Gastroesophageal sphincter (tissue), 4 donors: Measurements from ENCODE around the gene OR4D1. TPM values are rescaled to one million over a fixed set of nuclear protein-coding genes. Genes with fewer than 3 reads are reported as not detected.
"Not testable (repeated sequence)": the region's sequence is repeated elsewhere in the genome, so short reads cannot be mapped to it uniquely, and the experiment has no call there.

ENCODE experiments used
- ATAC-seq: fragments of 150-250 bp; one replicate; pipeline ENCODE4 v1.9.1; 2016; ENCODE audit warnings: mild to moderate bottlenecking, moderate library complexity
- H3K27ac ChIP-seq, 4 donors: fragments of 200-600 bp; sonication (generic) in 3 of 4; 1 replicate in 3 of 4; 2 replicates in 1 of 4; pipeline ENCODE4 v1.5.1; 2016 to 2019
- H3K27me3 ChIP-seq: fragments of 200-600 bp; sonication (generic); one replicate; pipeline ENCODE4 v1.5.1; 2019
- H3K36me3 ChIP-seq, 2 donors: fragments of 200-600 bp; sonication (generic); one replicate each; pipeline ENCODE4 v1.5.1; 2019; ENCODE audit warnings: control low read depth in 1 of 2
- H3K4me1 ChIP-seq, 3 donors: fragments of 200-600 bp; sonication (generic); 1 replicate in 2 of 3; 2 replicates in 1 of 3; pipeline ENCODE4 v1.5.1; 2016 to 2019; ENCODE audit warnings: control low read depth in 2 of 3
- H3K4me3 ChIP-seq, 2 donors: fragments of 200-600 bp; sonication (generic); one replicate each; pipeline ENCODE4 v1.5.1; 2019; ENCODE audit warnings: mild to moderate bottlenecking in 1 of 2, moderate library complexity in 1 of 2
- H3K9me3 ChIP-seq, 3 donors: fragments of 200-600 bp; sonication (generic); one replicate each; pipeline ENCODE4 v1.5.1; 2017 to 2019; ENCODE audit warnings: control low read depth in 2 of 3
- EP300 ChIP-seq: sonication (generic); formaldehyde crosslinking; IDR thresholded peaks from one replicate; pipeline ENCODE4 v1.6.1; 2017; ENCODE audit warnings: antibody characterized with exemption, mild to moderate bottlenecking
- POLR2A ChIP-seq, 2 donors: fragments of 450-650 bp; IDR thresholded peaks; one replicate each; pipeline ENCODE4 v1.6.1; 2017; ENCODE audit warnings: antibody characterized with exemption in 2 of 2, mild to moderate bottlenecking in 2 of 2, moderate library complexity in 1 of 2
- POLR2AphosphoS5 ChIP-seq: sonication (generic); formaldehyde crosslinking; IDR thresholded peaks from one replicate; pipeline ENCODE4 v1.6.1; 2017; ENCODE audit warnings: antibody characterized with exemption
- WGBS, 2 donors: methylation state at CpG; one replicate each; pipeline ENCODE4 v1.1.5; 2018; ENCODE audit warnings: low coverage in 1 of 2; 5-methylcytosine and 5-hydroxymethylcytosine counted together
- total RNA-seq, 4 donors: library from RNA; depleted of rRNA; stranded (reverse); fragments of >200 nt; gene quantifications; one replicate each; pipeline ENCODE4 v1.1.0, GENCODE V29; 2016
- TF ChIP-seq, protein P1 (sequence below), 4 experiments: fragments of 200-600 bp in 2 of 4; fragments of 450-650 bp in 2 of 4; sonication (generic) in 1 of 4; IDR thresholded peaks; one replicate each; pipeline ENCODE4 v1.5.1; 2017 to 2019; ENCODE audit warnings: antibody characterized with exemption in 4 of 4, mild to moderate bottlenecking in 2 of 4, moderate library complexity in 2 of 4

The OR4D1 gene
- total RNA-seq, 4 donors from 2014 or later = not detected

DNA sequence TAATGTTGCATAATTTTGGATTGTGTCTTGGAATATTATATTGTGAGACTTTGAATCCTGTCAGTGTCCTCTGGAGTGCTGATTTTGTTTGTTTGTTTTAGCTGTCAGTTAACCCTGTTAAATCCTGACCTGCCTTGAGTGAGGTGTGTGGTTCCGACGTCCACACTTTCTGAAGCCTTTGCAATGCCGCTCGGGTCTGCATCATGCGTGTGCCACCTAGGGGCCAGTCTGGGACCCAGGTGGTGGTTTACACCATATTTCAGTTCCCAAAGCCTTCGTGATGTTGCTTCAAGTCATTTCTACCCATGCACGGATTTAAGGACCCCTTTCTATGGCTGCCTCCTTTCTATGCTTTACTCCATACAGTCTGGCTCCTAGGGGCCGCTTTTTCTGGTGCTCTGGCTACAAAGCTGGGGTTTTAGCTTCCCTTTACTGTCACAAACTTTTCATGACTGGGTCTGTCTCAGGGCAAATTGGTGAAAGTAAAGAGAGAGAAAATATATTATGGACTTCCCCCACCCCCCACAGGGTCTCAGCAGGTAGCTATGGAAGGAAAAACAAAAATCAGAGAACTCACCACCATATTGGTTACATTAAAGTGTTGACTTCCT, 11.4 kb upstream of the OR4D1 start:
- Histone ChIP-seq H3K9me3 (peaks cover 0 to 19% (median 0%) of the 10 kb centered on the region in 3 donors), H3K27ac (no peak overlapping the region), H3K36me3 (no peaks in the 10 kb centered on the region), H3K4me3 (no peak overlapping the region), H3K27me3 (peaks cover 41% of the 10 kb centered on the region), H3K4me1 (no peaks in the 10 kb centered on the region)
- 40 to 41% methylated on average over 1 to 7 of the region's 8 CpGs for WGBS, 2 donors
- ATAC-seq = no peak
- TF ChIP-seq POLR2AphosphoS5 (no peak), POLR2A (IDR thresholded peaks at IDR 0.05) (no peak), EP300 (no peak)
- TF ChIP-seq, protein P1, sequence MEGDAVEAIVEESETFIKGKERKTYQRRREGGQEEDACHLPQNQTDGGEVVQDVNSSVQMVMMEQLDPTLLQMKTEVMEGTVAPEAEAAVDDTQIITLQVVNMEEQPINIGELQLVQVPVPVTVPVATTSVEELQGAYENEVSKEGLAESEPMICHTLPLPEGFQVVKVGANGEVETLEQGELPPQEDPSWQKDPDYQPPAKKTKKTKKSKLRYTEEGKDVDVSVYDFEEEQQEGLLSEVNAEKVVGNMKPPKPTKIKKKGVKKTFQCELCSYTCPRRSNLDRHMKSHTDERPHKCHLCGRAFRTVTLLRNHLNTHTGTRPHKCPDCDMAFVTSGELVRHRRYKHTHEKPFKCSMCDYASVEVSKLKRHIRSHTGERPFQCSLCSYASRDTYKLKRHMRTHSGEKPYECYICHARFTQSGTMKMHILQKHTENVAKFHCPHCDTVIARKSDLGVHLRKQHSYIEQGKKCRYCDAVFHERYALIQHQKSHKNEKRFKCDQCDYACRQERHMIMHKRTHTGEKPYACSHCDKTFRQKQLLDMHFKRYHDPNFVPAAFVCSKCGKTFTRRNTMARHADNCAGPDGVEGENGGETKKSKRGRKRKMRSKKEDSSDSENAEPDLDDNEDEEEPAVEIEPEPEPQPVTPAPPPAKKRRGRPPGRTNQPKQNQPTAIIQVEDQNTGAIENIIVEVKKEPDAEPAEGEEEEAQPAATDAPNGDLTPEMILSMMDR (IDR thresholded peaks at IDR 0.05) = no peak

DNA sequence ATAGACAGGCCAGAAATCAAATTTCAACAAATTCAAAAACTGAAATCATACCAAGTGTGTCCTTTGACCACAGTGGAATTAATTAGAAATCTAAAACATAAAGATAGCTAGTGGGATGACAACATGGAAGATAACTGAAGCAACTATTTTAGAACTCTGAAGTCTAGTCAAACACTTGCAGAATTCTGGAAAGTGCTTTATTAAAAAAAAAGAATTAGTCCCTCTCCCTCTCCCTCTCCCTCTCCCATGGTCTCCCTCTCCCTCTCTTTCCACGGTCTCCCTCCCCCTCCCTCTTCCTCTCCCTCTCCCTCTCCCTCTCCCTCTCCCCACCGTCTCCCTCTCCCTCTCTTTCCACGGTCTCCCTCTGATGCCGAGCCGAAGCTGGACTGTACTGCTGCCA, 6.7 kb upstream of the OR4D1 start:
- no peaks in the 10 kb centered on the region for H3K4me1 ChIP-seq
- 50% methylated on average over 2 of the region's 5 CpGs; no CpG with 5 or more reads in 1 of the 2 donors for WGBS, 2 donors
- H3K9me3 ChIP-seq = peaks cover 0 to 35% (median 2%) of the 10 kb centered on the region in 3 donors
- H3K36me3 ChIP-seq = no peaks in the 10 kb centered on the region
- H3K27ac ChIP-seq = no peak overlapping the region
- no peak for TF ChIP-seq POLR2A (IDR thresholded peaks at IDR 0.05)
- no peak for ATAC-seq
- H3K4me3 ChIP-seq = no peak overlapping the region
- peaks cover 12% of the 10 kb centered on the region for H3K27me3 ChIP-seq

DNA sequence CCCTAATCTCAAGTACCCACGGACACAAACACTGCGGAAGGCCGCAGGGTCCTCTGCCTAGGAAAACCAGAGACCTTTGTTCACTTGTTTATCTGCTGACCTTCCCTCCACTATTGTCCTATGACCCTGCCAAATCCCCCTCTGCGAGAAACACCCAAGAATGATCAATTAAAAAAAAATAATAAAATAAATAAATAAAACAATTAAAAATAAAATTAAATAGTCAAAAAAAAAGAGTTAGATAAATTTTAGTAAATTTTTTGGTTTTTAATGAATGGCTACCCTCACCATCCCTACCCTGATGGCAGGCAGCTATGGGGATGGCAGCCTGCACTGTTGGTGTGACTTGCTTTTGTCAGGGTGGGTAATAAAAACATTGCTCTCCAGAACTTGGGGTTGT, 4.8 kb upstream of the OR4D1 start:
- H3K36me3 ChIP-seq, H3K4me3 ChIP-seq, ATAC-seq, H3K27me3 ChIP-seq, H3K4me1 ChIP-seq, H3K27ac ChIP-seq: not testable (repeated sequence)
- 100% methylated on average over 1 of the region's 4 CpGs for WGBS, 2 donors
- peaks cover 0 to 29% (median 2%) of the 10 kb centered on the region in 3 donors for H3K9me3 ChIP-seq

DNA sequence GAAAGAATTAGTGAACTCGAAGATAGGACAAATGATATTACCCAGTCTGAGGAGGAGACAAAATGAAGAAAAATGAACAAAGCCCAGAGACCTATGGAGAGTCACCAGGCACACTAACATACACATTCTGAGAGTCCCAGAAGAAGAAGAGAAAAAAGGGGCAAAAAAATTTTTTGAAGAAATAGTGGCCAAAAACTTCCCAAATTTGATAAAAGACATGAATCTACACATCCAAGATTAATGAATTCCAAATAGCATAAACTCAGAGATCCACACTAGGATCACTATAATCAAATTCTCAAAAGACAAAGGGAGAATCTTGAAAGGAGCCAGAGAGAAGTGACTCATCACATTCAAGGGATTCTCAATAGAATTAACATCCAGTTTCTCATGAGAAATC, 3.4 kb upstream of the OR4D1 start:
- TF ChIP-seq, protein P1 (IDR thresholded peaks at IDR 0.05) = no peak
- no peak for TF ChIP-seq POLR2AphosphoS5
- TF ChIP-seq EP300 = no peak
- TF ChIP-seq POLR2A (IDR thresholded peaks at IDR 0.05) = no peak
- no peaks in the 10 kb centered on the region for H3K4me1 ChIP-seq
- no peak for ATAC-seq
- 71 to 85% methylated on average over 1 of the region's 1 CpG for WGBS, 2 donors
- H3K27ac ChIP-seq = no peak overlapping the region
- H3K36me3 ChIP-seq = no peaks in the 10 kb centered on the region
- peaks cover 17% of the 10 kb centered on the region for H3K27me3 ChIP-seq
- peaks cover 0 to 29% (median 2%) of the 10 kb centered on the region in 3 donors for H3K9me3 ChIP-seq
- no peak overlapping the region for H3K4me3 ChIP-seq

DNA sequence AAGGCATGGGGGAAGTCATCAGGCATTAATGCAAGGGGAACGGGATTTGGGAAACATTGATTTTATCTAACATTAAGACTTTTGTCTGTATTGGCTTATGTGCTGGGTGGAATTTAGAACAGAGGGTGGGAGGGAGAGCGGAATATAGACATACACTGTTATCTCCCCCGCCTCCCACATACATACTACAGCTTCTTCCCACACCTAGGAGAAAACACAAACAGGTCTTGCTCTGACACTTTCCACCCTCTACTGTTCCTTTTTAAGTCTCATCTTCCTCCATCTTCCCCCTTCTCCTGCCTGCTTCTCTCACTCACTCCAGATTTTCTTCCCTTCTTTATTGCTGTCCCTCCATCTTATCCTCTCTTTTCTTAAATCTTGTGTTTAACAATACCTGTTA, 425 bp downstream of the OR4D1 start:
- Histone ChIP-seq H3K9me3 (peaks cover 0 to 29% (median 2%) of the 10 kb centered on the region in 3 donors), H3K27me3 (peaks cover 36% of the 10 kb centered on the region), H3K4me3 (no peak overlapping the region), H3K4me1 (no peaks in the 10 kb centered on the region), H3K36me3 (no peaks in the 10 kb centered on the region), H3K27ac (no peak overlapping the region)
- ATAC-seq = no peak
- TF ChIP-seq, protein P1 (IDR thresholded peaks at IDR 0.05) = no peak
- TF ChIP-seq EP300 (no peak), POLR2AphosphoS5 (no peak), POLR2A (IDR thresholded peaks at IDR 0.05) (no peak)
- 80 to 90% methylated on average over 1 to 3 of the region's 3 CpGs for WGBS, 2 donors

DNA sequence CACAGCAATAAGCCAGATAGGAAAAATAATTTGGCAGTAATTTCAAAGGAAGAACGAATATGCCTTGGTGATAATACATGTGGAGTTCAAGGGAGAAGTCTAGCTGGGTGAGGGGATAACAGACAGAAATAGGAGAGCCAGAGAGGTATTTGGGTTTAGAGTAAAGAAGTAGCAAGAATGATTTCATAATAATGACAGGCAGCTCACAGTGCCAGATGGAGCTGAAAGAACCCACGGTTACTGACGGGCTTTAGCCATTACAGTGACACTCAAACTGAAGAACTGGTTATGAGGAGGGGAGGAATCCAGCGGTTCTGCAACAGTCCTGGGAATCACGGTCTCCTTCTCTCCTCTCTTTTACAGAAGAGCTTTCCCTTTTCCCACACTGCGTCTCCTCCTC, 2.2 kb downstream of the OR4D1 start:
- Histone ChIP-seq H3K9me3 (peaks cover 0 to 12% (median 0%) of the 10 kb centered on the region in 3 donors), H3K27ac (no peak overlapping the region), H3K36me3 (no peaks in the 10 kb centered on the region), H3K4me1 (no peaks in the 10 kb centered on the region), H3K27me3 (peaks cover 48% of the 10 kb centered on the region), H3K4me3 (no peak overlapping the region)
- WGBS, 2 donors = 21 to 34% methylated on average over 6 of the region's 6 CpGs
- ATAC-seq = no peak
- TF ChIP-seq, protein P1 (IDR thresholded peaks at IDR 0.05) = no peak
- no peak for TF ChIP-seq POLR2A (IDR thresholded peaks at IDR 0.05)
- no peak for TF ChIP-seq POLR2AphosphoS5
- no peak for TF ChIP-seq EP300
